Activated CD8-positive, alpha-beta memory T cell treated with anti-CD3 and anti-CD28 coated beads, Interleukin-2, amount 50 U/mL, for 1 hour (primary cell): ENCODE results near the gene GAK.

Source experiments
- DNase-seq: peaks from one replicate; pipeline ENCODE4 v3.0.0-alpha.2; 2020; ENCODE audit errors: extremely low read depth

GAK gene

GRCh38 chr4:870951-871350 lies 61.2 kb downstream of the GAK start:
- DNase-seq = no peak

DNA sequence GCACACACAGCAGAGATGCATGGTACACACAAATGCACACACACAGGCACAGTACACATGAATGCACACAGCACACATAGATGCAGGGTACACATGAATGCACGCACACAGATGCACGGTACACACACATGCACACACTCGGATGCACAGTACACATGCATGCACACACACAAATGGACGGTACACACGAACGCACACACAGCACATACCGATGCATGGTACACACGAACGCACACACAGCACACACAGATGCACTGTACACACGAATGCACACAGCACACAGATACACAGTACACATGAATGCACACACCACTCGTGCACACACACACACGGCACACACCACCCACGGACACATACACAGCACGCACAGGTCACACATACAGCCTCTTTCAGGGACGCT lies 62.3 kb downstream of the GAK start:
- no peak for DNase-seq

DNA sequence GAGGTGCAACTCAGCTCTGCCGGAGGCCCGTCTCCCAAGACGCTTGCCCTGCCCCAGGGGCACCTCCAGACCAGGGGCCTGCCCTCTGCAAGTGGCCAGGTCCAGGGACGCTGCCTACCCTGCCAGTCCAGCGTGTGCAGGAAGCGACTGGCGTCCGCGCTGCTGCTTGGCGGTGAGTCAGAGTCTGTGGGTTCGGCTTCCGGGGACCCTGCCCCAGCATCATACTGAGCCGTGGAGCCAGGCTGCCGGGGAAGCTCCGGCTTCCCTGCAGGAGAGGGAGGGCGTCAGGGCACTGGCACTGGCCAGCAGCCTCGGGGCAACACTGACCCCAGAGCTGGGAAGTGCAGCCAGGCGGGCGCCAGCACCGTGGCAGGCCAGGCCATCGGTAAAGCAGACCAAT lies 63.7 kb downstream of the GAK start:
- no peak for DNase-seq

- DNase-seq = no peak
Measured at GRCh38 chr4:867526-868250, 64.4 kb downstream of the GAK start.

DNA sequence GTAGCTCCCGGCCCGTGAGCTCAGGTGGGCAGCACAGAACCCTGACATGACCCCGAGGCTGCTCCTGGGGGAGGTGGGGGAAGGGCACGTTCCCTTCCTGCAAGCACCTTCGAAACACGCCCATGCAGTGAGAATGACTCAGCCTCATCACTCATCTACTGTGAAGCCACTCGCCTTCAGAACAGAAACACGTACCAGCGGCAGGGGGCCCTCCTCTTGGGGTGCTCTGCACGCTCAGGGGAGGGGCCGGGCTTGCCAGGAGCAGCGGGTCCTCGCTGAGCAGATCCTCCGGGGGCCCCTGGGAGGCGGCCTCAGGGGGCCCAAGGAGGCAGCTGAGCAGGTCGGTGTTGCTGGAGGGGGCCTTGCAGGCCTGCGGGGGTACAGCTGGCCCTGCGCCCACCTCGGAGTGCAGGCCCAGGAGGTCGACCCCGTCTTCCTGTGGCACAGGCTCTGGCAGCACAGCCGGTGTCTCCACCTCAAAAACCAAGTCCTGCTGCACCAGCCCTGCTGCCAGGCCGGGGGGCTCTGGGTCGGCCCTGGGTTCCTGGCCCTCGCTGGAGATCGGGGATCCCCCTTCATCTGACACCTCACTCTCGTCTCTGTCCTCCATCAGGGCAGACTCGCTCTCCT lies 65.2 kb downstream of the GAK start:
- DNase-seq = no peak

GRCh38 chr4:866068-866760 lies 65.9 kb downstream of the GAK start:
- DNase-seq = no peak

DNA sequence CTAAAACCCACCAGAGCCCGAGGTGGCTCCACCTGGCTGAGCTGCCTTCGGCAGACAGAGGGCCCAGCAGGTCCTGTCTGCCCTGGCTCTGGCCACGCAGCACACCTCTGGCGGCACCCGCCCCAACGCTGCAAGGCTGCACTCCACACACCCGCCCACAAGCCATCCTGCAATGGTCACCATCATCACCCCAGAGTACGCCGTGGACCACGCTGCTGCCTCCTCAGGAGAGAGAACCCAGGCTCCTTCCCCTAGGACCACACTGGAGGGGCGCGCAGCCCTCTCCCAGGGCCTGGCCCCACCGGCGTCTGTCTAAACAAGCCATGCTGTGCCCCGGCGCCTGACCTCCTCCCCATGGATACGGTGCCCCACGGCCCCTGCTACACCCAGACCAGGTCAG lies 66.5 kb downstream of the GAK start:
- DNase-seq = no peak

DNA sequence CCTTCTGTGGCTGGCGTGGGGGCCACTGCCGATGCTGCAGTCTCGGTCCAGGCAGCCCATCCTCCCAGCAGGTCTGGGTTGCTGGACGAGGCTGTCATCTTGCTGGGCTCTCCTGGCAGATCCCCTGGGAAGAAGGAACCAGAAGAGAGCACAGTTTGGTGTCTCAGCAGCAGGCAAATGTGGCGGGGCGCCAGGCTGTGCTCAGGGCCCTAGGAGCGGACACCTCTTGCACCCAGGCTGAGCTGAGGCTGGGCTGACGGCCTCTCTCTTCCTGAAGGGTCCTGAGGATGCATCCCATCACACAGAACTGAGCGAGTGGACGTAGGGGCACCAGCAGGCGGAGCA lies 67.0 kb downstream of the GAK start:
- no peak for DNase-seq

DNA sequence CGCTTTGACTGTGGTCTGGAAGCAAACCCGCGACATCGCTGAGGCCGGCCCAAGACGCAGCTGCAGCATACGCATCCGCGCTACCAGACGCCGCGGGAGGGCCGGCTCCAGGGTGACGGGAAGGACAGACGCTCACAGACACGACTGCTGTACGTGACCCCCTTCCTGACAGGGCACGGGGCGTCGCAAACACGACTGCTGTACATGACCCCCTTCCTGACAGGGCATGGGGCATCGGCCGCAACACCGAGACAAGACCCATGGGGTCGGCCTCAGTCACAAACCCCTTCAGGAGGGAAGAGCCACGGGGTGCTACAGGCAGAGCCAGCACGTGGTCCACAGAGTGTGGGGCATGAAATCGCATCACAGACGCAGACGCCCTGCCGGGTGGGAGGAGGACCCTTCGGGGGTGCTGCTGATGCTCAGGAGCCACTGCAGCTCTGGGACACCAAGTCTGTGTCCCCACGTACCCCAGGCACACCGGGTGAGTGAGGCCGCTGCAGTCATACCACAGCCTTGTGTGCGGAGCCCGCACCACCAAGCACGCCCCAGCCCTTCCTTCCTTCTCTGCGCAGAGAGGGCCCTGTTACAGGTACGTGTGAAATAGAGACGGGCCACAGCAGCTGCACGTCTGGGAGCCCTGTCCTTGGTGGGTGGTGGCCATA lies 67.5 kb downstream of the GAK start:
- DNase-seq = no peak

DNA sequence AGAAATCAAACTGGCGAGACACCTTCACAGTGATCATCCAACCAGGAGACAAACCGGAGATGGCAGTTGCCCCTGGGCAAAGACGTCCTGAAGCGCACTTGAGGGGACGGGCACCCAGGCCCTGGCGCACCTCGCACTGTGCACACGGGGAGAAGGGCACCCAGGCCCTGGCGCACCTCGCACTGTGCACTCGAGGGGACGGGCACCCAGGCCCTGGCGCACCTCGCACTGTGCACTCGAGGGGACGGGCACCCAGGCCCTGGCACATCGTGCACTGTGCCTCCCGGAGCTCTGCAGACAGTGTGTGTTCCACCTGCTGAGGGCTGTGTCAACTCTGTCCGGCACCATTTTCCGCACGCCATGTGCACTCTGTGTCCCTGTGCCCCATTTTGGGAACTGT lies 71.6 kb downstream of the GAK start:
- DNase-seq = no peak

GRCh38 chr4:859496-859895 lies 72.6 kb downstream of the GAK start:
- DNase-seq = no peak

- no peak for DNase-seq
Measured at GRCh38 chr4:858831-859451, 73.2 kb downstream of the GAK start.

DNA sequence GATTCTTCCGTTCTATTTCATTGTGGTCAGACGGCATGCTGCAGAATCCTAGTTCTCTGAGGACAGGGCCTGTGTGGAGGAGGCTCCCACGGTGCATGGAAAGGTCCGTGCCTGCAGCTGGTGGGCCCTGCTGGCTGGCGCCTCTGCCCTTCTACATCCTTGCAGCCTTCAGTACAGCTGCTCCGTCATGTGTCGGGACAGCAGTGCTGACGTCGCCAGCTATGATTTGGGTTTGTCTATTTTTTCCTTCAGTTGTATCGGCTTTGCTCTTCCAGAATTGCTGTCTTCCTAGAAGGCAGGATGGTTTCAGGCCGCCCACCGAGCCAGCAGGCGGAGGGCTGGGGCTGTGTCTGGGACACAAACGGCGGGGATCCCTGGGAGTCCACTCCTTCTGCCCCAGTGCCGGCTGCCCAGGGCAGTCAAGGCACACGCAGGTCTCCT lies 74.1 kb downstream of the GAK start:
- no peak for DNase-seq

DNA sequence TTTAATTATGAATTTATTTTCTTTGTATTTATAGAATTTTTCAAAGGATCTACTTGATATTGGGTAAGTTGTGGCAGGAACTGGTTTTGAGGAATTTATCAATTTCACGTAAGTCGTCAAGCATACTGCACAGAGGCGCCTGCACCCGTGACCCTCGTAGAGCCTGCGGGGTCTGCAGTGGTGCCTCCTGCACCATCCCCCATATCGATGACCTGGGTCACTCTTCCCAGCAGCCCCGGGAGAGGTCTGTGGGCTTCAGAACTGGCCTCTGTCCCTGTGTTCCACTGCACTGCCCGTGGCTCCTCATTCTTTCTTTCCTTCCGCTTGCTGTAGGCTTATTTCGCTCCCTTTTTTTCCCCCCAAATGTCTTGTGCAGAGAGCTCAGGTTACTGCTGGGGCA lies 74.7 kb downstream of the GAK start:
- DNase-seq = no peak

DNA sequence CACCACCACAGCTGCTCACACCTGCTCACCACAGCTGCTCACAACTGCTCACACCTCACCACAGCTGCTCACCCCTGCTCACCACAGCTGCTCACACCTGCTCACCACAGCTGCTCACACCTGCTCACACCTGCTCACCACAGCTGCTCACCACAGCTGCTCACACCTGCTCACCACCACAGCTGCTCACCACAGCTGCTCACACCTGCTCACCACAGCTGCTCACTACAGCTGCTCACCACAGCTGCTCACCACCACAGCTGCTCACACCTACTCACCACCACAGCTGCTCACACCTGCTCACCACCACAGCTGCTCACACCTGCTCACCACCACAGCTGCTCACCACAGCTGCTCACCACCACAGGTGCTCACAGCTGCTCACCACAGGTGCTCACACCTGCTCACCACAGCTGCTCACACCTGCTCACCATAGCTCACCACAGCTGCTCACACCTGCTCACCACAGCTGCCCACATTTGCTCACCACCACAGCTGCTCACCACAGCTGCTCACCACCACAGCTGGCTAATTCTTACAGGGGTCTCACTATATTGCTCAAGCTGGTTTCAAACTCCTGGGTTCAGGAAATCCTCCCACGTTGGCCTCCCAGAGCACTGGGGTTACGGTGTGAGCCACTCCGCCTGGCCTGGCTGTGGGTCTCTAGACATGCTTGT lies 75.8 kb downstream of the GAK start:
- no peak for DNase-seq

DNA sequence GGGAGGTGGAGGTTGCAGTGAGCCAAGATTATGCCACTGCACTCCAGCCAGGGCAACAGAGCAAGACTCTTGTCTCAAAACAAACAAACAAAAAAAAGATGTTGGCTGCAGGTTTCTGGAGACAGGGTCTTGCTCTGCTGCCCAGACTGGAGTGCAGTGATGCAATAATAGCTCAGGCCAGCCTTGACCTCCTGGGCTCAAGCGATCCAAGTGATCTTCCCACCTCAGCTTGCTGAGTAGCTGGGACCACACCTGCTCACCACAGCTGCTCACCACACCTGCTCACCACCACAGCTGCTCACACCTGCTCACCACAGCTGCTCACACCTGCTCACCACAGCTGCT lies 76.3 kb downstream of the GAK start:
- no peak for DNase-seq

DNA sequence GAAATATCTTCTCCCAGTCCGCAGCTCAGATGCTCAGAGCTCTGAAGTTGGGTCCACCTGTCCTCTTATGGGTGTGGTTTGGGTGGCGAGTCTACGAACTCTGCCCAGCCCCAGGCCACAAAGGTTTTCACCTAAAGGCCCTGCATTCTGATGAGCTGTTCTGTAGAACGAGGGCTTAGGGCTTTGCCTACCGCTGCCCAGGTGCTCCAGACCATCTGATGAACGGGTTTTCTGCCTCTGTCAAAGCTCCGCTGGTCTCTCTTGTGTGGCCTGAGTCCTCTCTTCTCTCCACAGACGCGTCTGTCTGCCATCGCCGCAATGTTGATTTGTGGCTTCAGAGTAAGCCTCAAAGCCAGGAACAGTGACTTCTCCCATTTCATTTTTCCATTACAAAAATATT lies 77.8 kb downstream of the GAK start:
- no peak for DNase-seq

- DNase-seq = no peak
Measured at GRCh38 chr4:853416-853781, 78.7 kb downstream of the GAK start.

GRCh38 chr4:851701-852430 lies 80.2 kb downstream of the GAK start:
- no peak for DNase-seq

GRCh38 chr4:850323-850945 lies 81.7 kb downstream of the GAK start:
- no peak for DNase-seq
